H9 (cell line): ENCODE results near the gene CLIP1. TPM values are rescaled to one million over a fixed set of nuclear protein-coding genes. Genes with fewer than 3 reads are reported as not detected.
A peak's percentile ranks its signal among the peaks of the same experiment; 100 is the strongest.

Experiments
- DNase-seq: peaks from one replicate; pipeline ENCODE4 v3.0.0-alpha.2; 2017
- H2AFZ ChIP-seq: one replicate; pipeline ENCODE4 v1.6.1; 2013; ENCODE audit warnings: mild to moderate bottlenecking, low read length, control low read depth, moderate library complexity
- H2AK5ac ChIP-seq: 2 replicates; pipeline ENCODE4 v1.6.1; 2013; ENCODE audit warnings: low read length, control low read depth, mixed read lengths; ENCODE audit not compliant: insufficient read length
- H2BK120ac ChIP-seq: one replicate; pipeline ENCODE4 v1.6.1; 2013; ENCODE audit warnings: low read depth, mild to moderate bottlenecking, low read length, control low read depth, inconsistent platforms; ENCODE audit not compliant: poor library complexity, severe bottlenecking
- H2BK12ac ChIP-seq: 2 replicates; pipeline ENCODE4 v1.6.1; 2013; ENCODE audit warnings: low read length, control low read depth, mixed read lengths, low read depth; ENCODE audit not compliant: insufficient read length
- H2BK15ac ChIP-seq: 2 replicates; pipeline ENCODE4 v1.6.1; 2013; ENCODE audit warnings: low read depth, low read length, control low read depth
- H2BK20ac ChIP-seq: one replicate; pipeline ENCODE4 v1.6.1; 2013; ENCODE audit warnings: low read depth, mild to moderate bottlenecking, low read length, control low read depth, inconsistent platforms; ENCODE audit not compliant: poor library complexity, severe bottlenecking
- H2BK5ac ChIP-seq: 2 replicates; pipeline ENCODE4 v1.6.1; 2013; ENCODE audit warnings: low read length, control low read depth, mixed read lengths; ENCODE audit not compliant: insufficient read length
- H3K14ac ChIP-seq: 2 replicates; pipeline ENCODE4 v1.6.1; 2013; ENCODE audit warnings: low read length, control low read depth; ENCODE audit not compliant: insufficient read depth
- H3K18ac ChIP-seq: 2 replicates; pipeline ENCODE4 v1.6.1; 2013; ENCODE audit warnings: low read depth, mild to moderate bottlenecking, mixed read lengths, low read length, control low read depth; ENCODE audit not compliant: insufficient read length
- H3K23ac ChIP-seq: 2 replicates; pipeline ENCODE4 v1.6.1; 2013; ENCODE audit warnings: low read length, control low read depth, mixed read lengths, low read depth; ENCODE audit not compliant: insufficient read length
- H3K23me2 ChIP-seq: 2 replicates; pipeline ENCODE4 v1.6.1; 2013; ENCODE audit warnings: low read depth, mild to moderate bottlenecking, mixed read lengths, low read length, control low read depth; ENCODE audit not compliant: insufficient read length, poor library complexity, severe bottlenecking
- H3K27ac ChIP-seq: 2 replicates; pipeline ENCODE4 v1.5.1; 2013; ENCODE audit warnings: low read length, control low read depth, mixed read lengths, low read depth; ENCODE audit not compliant: insufficient read length
- H3K27me3 ChIP-seq: 2 replicates; pipeline ENCODE4 v1.6.1; 2013; ENCODE audit warnings: low read length, control low read depth, inconsistent platforms; ENCODE audit not compliant: insufficient read depth
- H3K4ac ChIP-seq: 2 replicates; pipeline ENCODE4 v1.6.1; 2013; ENCODE audit warnings: low read depth, mild to moderate bottlenecking, control low read depth, inconsistent platforms, low read length, moderate library complexity
- H3K4me1 ChIP-seq: 2 replicates; pipeline ENCODE4 v1.6.1; 2013; ENCODE audit warnings: low read length, control low read depth, inconsistent platforms; ENCODE audit not compliant: insufficient read depth
- H3K4me2 ChIP-seq: 2 replicates; pipeline ENCODE4 v1.6.1; 2013; ENCODE audit warnings: low read length, control low read depth, mixed read lengths; ENCODE audit not compliant: insufficient read length, insufficient read depth
- H3K56ac ChIP-seq: 2 replicates; pipeline ENCODE4 v1.6.1; 2013; ENCODE audit warnings: low read depth, mild to moderate bottlenecking, mixed read lengths, low read length, control low read depth; ENCODE audit not compliant: insufficient read length
- H3K79me1 ChIP-seq: 2 replicates; pipeline ENCODE4 v1.6.1; 2013; ENCODE audit warnings: low read depth, mild to moderate bottlenecking, moderate library complexity, low read length, control low read depth, inconsistent platforms; ENCODE audit not compliant: insufficient read depth, poor library complexity, severe bottlenecking
- H3K79me2 ChIP-seq: 2 replicates; pipeline ENCODE4 v1.6.1; 2013; ENCODE audit warnings: low read length, control low read depth, inconsistent platforms; ENCODE audit not compliant: insufficient read depth
- H3K9ac ChIP-seq: 2 replicates; pipeline ENCODE4 v1.6.1; 2013; ENCODE audit warnings: low read length, control low read depth, mixed read lengths; ENCODE audit not compliant: insufficient read length; ENCODE audit errors: extremely low read depth
- H3K9me3 ChIP-seq: one replicate; pipeline ENCODE4 v1.6.1; 2013; ENCODE audit warnings: low read depth, low read length, inconsistent platforms; ENCODE audit not compliant: control insufficient read depth
- H3T11ph ChIP-seq: one replicate; pipeline ENCODE4 v1.6.1; 2013; ENCODE audit warnings: mild to moderate bottlenecking, low read length, control low read depth, inconsistent platforms
- H4K20me1 ChIP-seq: one replicate; pipeline ENCODE4 v1.6.1; 2013; ENCODE audit not compliant: control insufficient read depth, insufficient read length, insufficient read depth
- H4K5ac ChIP-seq: 2 replicates; pipeline ENCODE4 v1.6.1; 2013; ENCODE audit warnings: low read depth, mild to moderate bottlenecking, mixed read lengths, low read length, control low read depth; ENCODE audit not compliant: insufficient read length
- H4K8ac ChIP-seq: replicated peaks from 2 replicates; pipeline ENCODE4 v1.6.1; 2013; ENCODE audit warnings: low read length, control low read depth, mixed read lengths, low read depth; ENCODE audit not compliant: insufficient read length
- H4K91ac ChIP-seq: 2 replicates; pipeline ENCODE4 v1.6.1; 2013; ENCODE audit warnings: low read depth, mild to moderate bottlenecking, moderate library complexity, mixed read lengths, low read length, control low read depth; ENCODE audit not compliant: insufficient read length
- H3K27ac Mint-ChIP-seq, 3 experiments: 2 replicates in 2 of 3; 3 replicates in 1 of 3; pipeline ENCODE4 v1.8.0; 2020 to 2021; ENCODE audit warnings: mixed read lengths in 3 of 3, mild to moderate bottlenecking in 1 of 3, moderate library complexity in 1 of 3
- H3K27me3 Mint-ChIP-seq: 2 replicates; pipeline ENCODE4 v1.8.0; 2021; ENCODE audit warnings: low read depth, mild to moderate bottlenecking, moderate library complexity, mixed read lengths
- H3K36me3 Mint-ChIP-seq, 3 experiments: 2 replicates in 2 of 3; 3 replicates in 1 of 3; pipeline ENCODE4 v1.8.0; 2020 to 2021; ENCODE audit warnings: low read depth in 3 of 3, mixed read lengths in 3 of 3; ENCODE audit not compliant: insufficient read depth in 1 of 3
- H3K4me1 Mint-ChIP-seq, 2 experiments: 2 replicates each; pipeline ENCODE4 v1.8.0; 2020; ENCODE audit warnings: mixed read lengths in 2 of 2
- H3K4me3 Mint-ChIP-seq, 2 experiments: 2 replicates in 1 of 2; 3 replicates in 1 of 2; pipeline ENCODE4 v1.8.0; 2020 to 2021; ENCODE audit warnings: mild to moderate bottlenecking in 2 of 2, mixed read lengths in 2 of 2, moderate library complexity in 1 of 2
- H3K9me3 Mint-ChIP-seq, 2 experiments: 2 replicates in 1 of 2; 3 replicates in 1 of 2; pipeline ENCODE4 v1.8.0; 2020; ENCODE audit warnings: mild to moderate bottlenecking in 2 of 2, mixed read lengths in 2 of 2, moderate library complexity in 1 of 2
- WGBS: extraction: QIAGEN DNeasy Blood & Tissue Kit; methylation state at CpG from one replicate; pipeline ENCODE4 v1.1.7; 2013; ENCODE audit warnings: missing lambda C conversion rate, low lambda C conversion rate, mixed read lengths; ENCODE audit not compliant: insufficient read length; ENCODE audit errors: extremely low coverage; 5-methylcytosine and 5-hydroxymethylcytosine counted together
- long read RNA-seq: library from polyadenylated mRNA; unstranded; transcript quantifications from one replicate; pipeline ENCODE4 v2.0.0, GENCODE V29; 2020
- total RNA-seq: library from RNA; stranded (reverse); gene quantifications from 2 replicates; pipeline ENCODE4 v1.2.1, GENCODE V29; 2021
- TF ChIP-seq, protein P1 (sequence below): fragments of 200-600 bp; sonication (generic); conservative IDR thresholded peaks from 3 replicates; pipeline ENCODE4 v1.8.0; 2021; ENCODE audit warnings: antibody characterized with exemption, mild to moderate bottlenecking

CLIP1 gene
- total RNA-seq: 20.1 and 23.6 TPM in 2 replicates
- long read RNA-seq, partial matches to known transcripts: 73 of 90 reads
- long read RNA-seq, other reads (novel, unspliced or antisense): 17 of 90 reads

DNA sequence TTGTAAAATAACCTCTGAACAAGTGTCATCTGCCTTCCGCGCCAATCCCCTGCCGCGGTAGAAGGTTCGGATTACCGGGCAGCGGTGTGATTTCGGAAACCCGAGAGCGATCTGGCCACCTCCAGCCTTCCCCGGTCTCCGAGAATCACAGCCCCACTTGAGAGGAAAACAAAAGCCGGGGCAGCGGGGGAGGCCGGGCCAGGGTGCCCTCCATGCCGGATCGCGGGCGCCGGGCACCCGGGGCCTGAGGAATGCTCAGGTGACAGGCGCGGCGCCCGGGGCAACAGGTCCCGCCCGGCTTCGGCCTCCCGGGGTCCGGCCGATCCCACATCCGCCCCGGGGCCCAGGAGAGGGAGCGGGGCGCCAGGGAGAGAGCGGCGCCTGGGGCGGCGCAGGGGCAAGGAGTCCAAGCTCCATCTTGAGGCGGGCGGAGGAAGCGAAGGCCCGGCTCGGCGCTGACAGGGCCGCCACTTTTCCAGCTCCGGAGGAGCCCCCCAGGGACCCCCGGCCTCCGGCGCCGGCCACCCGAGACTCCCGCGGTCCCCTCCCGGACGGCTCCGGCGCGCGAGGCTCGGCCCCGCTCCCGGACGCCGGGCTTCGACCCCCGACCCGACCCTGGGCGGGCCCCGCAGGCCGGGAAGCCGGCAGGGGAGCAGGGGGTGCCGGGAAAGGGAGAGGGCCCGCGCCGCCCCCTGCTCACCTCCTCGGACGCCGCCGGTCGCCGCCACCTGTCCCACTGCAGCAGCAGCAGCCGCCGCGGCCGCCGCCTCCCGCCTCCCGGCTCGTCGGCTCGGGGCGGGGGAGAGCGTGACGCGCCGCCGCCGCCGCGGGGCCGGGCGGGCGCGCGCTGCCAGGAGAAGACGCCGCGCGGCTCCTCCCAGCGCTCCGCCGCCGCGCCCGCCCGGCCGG lies at the start of gene CLIP1:
CLIP1 (minus strand) TSS at position 849 of the 909 bp plus-strand sequence. CDS start 42,217 bp downstream, outside the sequence.
- Histone ChIP-seq H2BK15ac (no peak within 1 kb of the TSS), H2BK120ac (no peak within 1 kb of the TSS), H2BK20ac (no peak within 1 kb of the TSS), H2BK5ac (no peak within 1 kb of the TSS), H3K9me3 (no peaks in the 10 kb centered on the region), H3K4me2 (peak within 1 kb of the TSS; percentile 88), H3T11ph (no peak within 1 kb of the TSS), H2BK12ac (peak within 1 kb of the TSS; percentile 19), H3K18ac (peak within 1 kb of the TSS; percentile 56), H3K23me2 (peaks cover 10% of the 10 kb centered on the region), H3K4ac (no peak within 1 kb of the TSS), H2AFZ (peak within 1 kb of the TSS; percentile 51), H3K27me3 (no peaks in the 10 kb centered on the region), H3K23ac (no peak within 1 kb of the TSS), H3K56ac (no peak within 1 kb of the TSS), H4K91ac (no peak within 1 kb of the TSS), H4K8ac (no peak within 1 kb of the TSS), H2AK5ac (no peak within 1 kb of the TSS), H3K4me1 (no peaks in the 10 kb centered on the region), H3K27ac (no peak within 1 kb of the TSS), H3K79me1 (peaks cover 3% of the 10 kb centered on the region), H3K79me2 (no peaks in the 10 kb centered on the region), H4K5ac (no peak within 1 kb of the TSS), H3K9ac (peak within 1 kb of the TSS; percentile 77), H4K20me1 (no peaks in the 10 kb centered on the region), H3K14ac (peak within 1 kb of the TSS; percentile 85)
- TF ChIP-seq, protein P1, sequence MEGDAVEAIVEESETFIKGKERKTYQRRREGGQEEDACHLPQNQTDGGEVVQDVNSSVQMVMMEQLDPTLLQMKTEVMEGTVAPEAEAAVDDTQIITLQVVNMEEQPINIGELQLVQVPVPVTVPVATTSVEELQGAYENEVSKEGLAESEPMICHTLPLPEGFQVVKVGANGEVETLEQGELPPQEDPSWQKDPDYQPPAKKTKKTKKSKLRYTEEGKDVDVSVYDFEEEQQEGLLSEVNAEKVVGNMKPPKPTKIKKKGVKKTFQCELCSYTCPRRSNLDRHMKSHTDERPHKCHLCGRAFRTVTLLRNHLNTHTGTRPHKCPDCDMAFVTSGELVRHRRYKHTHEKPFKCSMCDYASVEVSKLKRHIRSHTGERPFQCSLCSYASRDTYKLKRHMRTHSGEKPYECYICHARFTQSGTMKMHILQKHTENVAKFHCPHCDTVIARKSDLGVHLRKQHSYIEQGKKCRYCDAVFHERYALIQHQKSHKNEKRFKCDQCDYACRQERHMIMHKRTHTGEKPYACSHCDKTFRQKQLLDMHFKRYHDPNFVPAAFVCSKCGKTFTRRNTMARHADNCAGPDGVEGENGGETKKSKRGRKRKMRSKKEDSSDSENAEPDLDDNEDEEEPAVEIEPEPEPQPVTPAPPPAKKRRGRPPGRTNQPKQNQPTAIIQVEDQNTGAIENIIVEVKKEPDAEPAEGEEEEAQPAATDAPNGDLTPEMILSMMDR: peak; percentile 60
- Mint-ChIP-seq H3K4me3 (peak within 1 kb of the TSS; percentile 79 to 93), H3K36me3 (no peaks in the 10 kb centered on the region; a peak in 1 of 7 replicates), H3K4me1 (peaks cover 15 to 16% of the 10 kb centered on the region in 2 experiments), H3K27ac (peak within 1 kb of the TSS; percentile 65 to 95 (median 91); a peak in 5 of 7 replicates), H3K9me3 (no peaks in the 10 kb centered on the region), H3K27me3 (peaks cover 4% of the 10 kb centered on the region; the same call in 1 of the 2 replicates)
- DNase-seq: peak; percentile 72
- WGBS: no CpG with 5 or more reads among the region's 118 CpGs
